ENCODE results near the gene RAB11FIP5.

The RAB11FIP5 gene

DNA sequence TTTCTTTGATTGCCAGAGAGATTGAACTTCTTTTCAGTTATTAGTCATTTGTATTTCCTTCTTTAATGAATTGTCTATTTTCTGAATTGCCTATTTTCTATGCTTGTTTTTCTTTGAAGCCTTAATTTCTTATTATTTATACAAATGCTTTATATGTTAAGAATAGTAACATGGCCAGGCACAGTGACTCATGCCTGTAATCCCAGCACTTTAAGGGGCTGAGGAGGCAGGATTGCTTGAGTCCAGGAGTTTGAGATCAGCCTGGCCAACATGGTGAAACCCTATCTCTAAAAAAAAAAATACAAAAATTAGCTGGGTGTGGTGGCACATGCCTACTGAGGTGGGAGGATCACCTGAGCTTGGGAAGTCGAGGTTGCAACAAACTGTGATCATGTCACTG, 4.7 kb upstream of the RAB11FIP5 start:
- Histone ChIP-seq H3K4me2 (ENCODE audit: low read length) (no peak overlapping the region), H3K9ac (ENCODE audit: low read length) (no peak overlapping the region), H4K20me1 (ENCODE audit: insufficient read depth, low read length) (no peaks in the 10 kb centered on the region), H3K27ac (ENCODE audit: low read depth, low read length, poor library complexity, severe bottlenecking) (no peak overlapping the region), H3K4me1 (ENCODE audit: insufficient read depth, low read length, severe bottlenecking) (peaks cover 7% of the 10 kb centered on the region), H3K36me3 (ENCODE audit: insufficient read depth, low read length) (no peaks in the 10 kb centered on the region), H3F3A (ENCODE audit: insufficient read depth, low read length) (no peaks in the 10 kb centered on the region), H3K9me2 (ENCODE audit: low read depth, low read length) (no peaks in the 10 kb centered on the region), H3K4me3 (ENCODE audit: low read depth, low read length, poor library complexity, severe bottlenecking) (no peak overlapping the region), H3K27me3 (ENCODE audit: insufficient read depth, low read length) (peaks cover 5% of the 10 kb centered on the region; the same call in 1 of the 2 replicates), H2AFZ (ENCODE audit: low read length) (no peak overlapping the region), H3K79me2 (ENCODE audit: insufficient read depth, low read length) (no peaks in the 10 kb centered on the region), H3K9me3 (ENCODE audit: low read length) (no peaks in the 10 kb centered on the region)
- TF ChIP-seq, protein P1, sequence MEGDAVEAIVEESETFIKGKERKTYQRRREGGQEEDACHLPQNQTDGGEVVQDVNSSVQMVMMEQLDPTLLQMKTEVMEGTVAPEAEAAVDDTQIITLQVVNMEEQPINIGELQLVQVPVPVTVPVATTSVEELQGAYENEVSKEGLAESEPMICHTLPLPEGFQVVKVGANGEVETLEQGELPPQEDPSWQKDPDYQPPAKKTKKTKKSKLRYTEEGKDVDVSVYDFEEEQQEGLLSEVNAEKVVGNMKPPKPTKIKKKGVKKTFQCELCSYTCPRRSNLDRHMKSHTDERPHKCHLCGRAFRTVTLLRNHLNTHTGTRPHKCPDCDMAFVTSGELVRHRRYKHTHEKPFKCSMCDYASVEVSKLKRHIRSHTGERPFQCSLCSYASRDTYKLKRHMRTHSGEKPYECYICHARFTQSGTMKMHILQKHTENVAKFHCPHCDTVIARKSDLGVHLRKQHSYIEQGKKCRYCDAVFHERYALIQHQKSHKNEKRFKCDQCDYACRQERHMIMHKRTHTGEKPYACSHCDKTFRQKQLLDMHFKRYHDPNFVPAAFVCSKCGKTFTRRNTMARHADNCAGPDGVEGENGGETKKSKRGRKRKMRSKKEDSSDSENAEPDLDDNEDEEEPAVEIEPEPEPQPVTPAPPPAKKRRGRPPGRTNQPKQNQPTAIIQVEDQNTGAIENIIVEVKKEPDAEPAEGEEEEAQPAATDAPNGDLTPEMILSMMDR (IDR thresholded peaks at IDR 0.05; ENCODE audit: low read length), result no peak
- TF ChIP-seq EZH2 (IDR thresholded peaks at IDR 0.05; ENCODE audit: borderline replicate concordance, low read length), result no peak

DNA sequence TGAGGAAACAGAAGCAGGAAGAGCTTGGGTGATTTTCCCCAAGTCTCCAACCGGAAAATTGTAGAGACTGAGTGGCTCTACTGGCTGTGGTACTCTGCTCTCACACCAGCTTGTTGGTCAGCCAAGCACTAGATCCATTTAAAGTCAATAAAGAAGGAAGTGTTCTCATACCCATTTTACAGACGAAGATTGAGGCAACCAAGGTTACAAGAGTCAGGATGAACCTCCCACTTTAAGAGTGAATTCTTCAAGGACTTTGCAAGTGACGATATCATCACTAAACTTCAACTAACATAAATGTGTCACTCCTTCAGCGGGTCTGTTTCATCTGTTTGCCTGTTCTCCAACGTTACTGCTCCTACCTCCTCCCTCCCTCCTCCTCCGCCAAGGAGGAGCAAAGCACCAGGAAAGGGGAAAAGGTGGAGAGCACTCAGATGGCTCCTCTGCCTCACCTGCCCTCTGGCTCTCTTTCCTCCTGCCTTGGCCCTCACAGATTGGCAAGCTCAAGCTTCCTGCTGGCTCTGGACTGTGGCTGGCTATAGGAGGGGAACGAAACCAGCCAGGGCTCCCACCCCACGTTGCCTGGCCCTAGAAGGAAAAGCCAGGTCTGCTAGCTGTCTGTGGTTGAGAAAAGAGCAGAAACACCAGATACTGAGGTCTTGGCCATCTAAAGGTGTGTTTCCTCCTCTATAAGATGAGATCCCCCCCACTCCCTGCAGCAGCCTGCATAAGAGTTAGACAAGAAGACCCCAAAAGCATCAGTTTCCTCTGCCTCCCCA, 3.6 kb upstream of the RAB11FIP5 start:
- H3K9me2 ChIP-seq (ENCODE audit: low read depth, low read length), result no peaks in the 10 kb centered on the region
- no peaks in the 10 kb centered on the region for H3K79me2 ChIP-seq (ENCODE audit: insufficient read depth, low read length)
- TF ChIP-seq, protein P1 (IDR thresholded peaks at IDR 0.05; ENCODE audit: low read length), result no peak
- no peak for TF ChIP-seq EZH2 (IDR thresholded peaks at IDR 0.05; ENCODE audit: borderline replicate concordance, low read length)
- no peak overlapping the region for H3K4me2 ChIP-seq (ENCODE audit: low read length)
- H2AFZ ChIP-seq (ENCODE audit: low read length), result no peak overlapping the region
- H3K4me1 ChIP-seq (ENCODE audit: insufficient read depth, low read length, severe bottlenecking), result peaks cover 7% of the 10 kb centered on the region
- H3K27ac ChIP-seq (ENCODE audit: low read depth, low read length, poor library complexity, severe bottlenecking), result no peak overlapping the region
- H4K20me1 ChIP-seq (ENCODE audit: insufficient read depth, low read length), result no peaks in the 10 kb centered on the region
- no peak overlapping the region for H3K4me3 ChIP-seq (ENCODE audit: low read depth, low read length, poor library complexity, severe bottlenecking)
- no peaks in the 10 kb centered on the region for H3F3A ChIP-seq (ENCODE audit: insufficient read depth, low read length)
- no peaks in the 10 kb centered on the region for H3K36me3 ChIP-seq (ENCODE audit: insufficient read depth, low read length)
- no peak overlapping the region for H3K9ac ChIP-seq (ENCODE audit: low read length)
- peaks cover 5% of the 10 kb centered on the region; the same call in 1 of the 2 replicates for H3K27me3 ChIP-seq (ENCODE audit: insufficient read depth, low read length)
- H3K9me3 ChIP-seq (ENCODE audit: low read length), result no peaks in the 10 kb centered on the region

DNA sequence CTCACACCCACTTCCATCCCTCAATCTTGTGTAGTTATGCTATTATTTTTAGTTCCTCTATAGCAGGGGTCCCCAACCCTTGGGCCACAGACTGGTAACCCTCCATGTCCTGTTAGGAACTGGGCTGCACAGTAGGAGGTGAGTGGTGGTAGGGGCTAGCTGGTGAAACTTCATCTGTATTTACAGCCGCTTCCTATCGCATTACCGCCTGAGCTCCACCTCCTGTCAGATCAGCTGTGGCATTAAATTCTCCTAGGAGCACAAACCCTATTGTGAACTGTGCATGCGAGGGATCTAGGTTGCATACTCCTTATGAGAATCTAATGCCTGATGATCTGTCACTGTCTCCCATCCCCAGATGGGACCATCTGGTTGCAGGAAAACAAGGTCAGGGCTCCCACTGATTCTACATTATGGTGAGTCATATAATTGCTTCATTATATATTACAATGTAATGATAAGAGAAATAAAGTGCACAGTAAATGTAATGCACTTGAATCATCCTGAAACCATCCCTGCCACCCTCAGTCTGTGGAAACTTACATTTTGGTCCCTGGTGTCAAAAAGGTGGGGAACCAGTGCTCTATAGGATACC, 1.6 kb upstream of the RAB11FIP5 start:
- Histone ChIP-seq H3K4me1 (ENCODE audit: insufficient read depth, low read length, severe bottlenecking) (peaks cover 7% of the 10 kb centered on the region), H3K27me3 (ENCODE audit: insufficient read depth, low read length) (peaks cover 5% of the 10 kb centered on the region; the same call in 1 of the 2 replicates), H3K9ac (ENCODE audit: low read length) (no peak overlapping the region), H3K9me3 (ENCODE audit: low read length) (no peaks in the 10 kb centered on the region), H3K4me3 (ENCODE audit: low read depth, low read length, poor library complexity, severe bottlenecking) (no peak overlapping the region), H3K27ac (ENCODE audit: low read depth, low read length, poor library complexity, severe bottlenecking) (no peak overlapping the region), H3K36me3 (ENCODE audit: insufficient read depth, low read length) (no peaks in the 10 kb centered on the region), H4K20me1 (ENCODE audit: insufficient read depth, low read length) (no peaks in the 10 kb centered on the region), H3K79me2 (ENCODE audit: insufficient read depth, low read length) (no peaks in the 10 kb centered on the region), H3K4me2 (ENCODE audit: low read length) (no peak overlapping the region), H3F3A (ENCODE audit: insufficient read depth, low read length) (no peaks in the 10 kb centered on the region), H3K9me2 (ENCODE audit: low read depth, low read length) (no peaks in the 10 kb centered on the region), H2AFZ (ENCODE audit: low read length) (no peak overlapping the region)
- TF ChIP-seq, protein P1 (IDR thresholded peaks at IDR 0.05; ENCODE audit: low read length), result no peak
- no peak for TF ChIP-seq EZH2 (IDR thresholded peaks at IDR 0.05; ENCODE audit: borderline replicate concordance, low read length)
